HepG2 (cell line): ENCODE measurements around the gene SPTBN4. TPM values are rescaled to one million over a fixed set of nuclear protein-coding genes. Genes with fewer than 3 reads are reported as not detected.

Experiments
- ATAC-seq: fragments of 200-7000 bp; cut with Tn5 transposase; 3 replicates; pipeline ENCODE4 v1.9.1; 2020; ENCODE audit warnings: mild to moderate bottlenecking, moderate library complexity
- BruUV-seq: library from RNA; stranded (reverse); fragments of 400-500 nt; replicated peaks from 2 replicates; lab custom pipeline; 2021; lab: Mats Ljungman, UMichigan
- CTCF ChIA-PET: fragments of 300-600 bp; formaldehyde crosslinking; extraction: SDS; loops from one replicate; lab custom pipeline; 2021; ENCODE audit warnings: low total read pairs, inconsistent platforms, low intra/inter-chr PET ratio; lab: Yijun Ruan, JAX
- POLR2A ChIA-PET: fragments of 350-600 bp; sonication (Branson Sonifier 250); formaldehyde crosslinking; loops from one replicate; lab custom pipeline; 2020; ENCODE audit warnings: antibody characterized with exemption, inconsistent platforms; lab: Yijun Ruan, JAX
- DNase-seq: peaks from one replicate; pipeline ENCODE4 v3.0.0-alpha.2; 2015; ENCODE audit warnings: low spot score
- FAIRE-seq: peaks from 3 replicates; lab custom pipeline; 2011; peaks lifted over from hg19 to GRCh38; lab: Jason Lieb, UNC
- H2AFZ ChIP-seq: one replicate; pipeline ENCODE4 v1.6.1; 2011; ENCODE audit warnings: low read length, inconsistent platforms
- H3K27ac ChIP-seq: fragments of 300-600 bp; 3 replicates; pipeline ENCODE4 v1.8.0; 2011; ENCODE audit warnings: mixed run types, mild to moderate bottlenecking, mixed read lengths, low read length, inconsistent platforms; ENCODE audit not compliant: insufficient read depth; ENCODE audit errors: extremely low read length
- H3K27me3 ChIP-seq, 2 experiments: fragments of 200-600 bp in 1 of 2; 2 replicates in 1 of 2; 3 replicates in 1 of 2; pipeline versions ENCODE4 v1.6.0 to v1.8.0; 2011; ENCODE audit warnings: low read length in 2 of 2, mild to moderate bottlenecking in 2 of 2, moderate library complexity in 2 of 2, inconsistent platforms in 1 of 2; ENCODE audit not compliant: insufficient read depth in 2 of 2, control insufficient read depth in 1 of 2
- H3K36me3 ChIP-seq, 2 experiments: fragments of 200-600 bp in 1 of 2; replicated peaks in 1 of 2; 2 replicates in 1 of 2; 3 replicates in 1 of 2; pipeline versions ENCODE4 v1.5.1 to v1.8.0; 2011; ENCODE audit warnings: low read length in 2 of 2, inconsistent platforms in 1 of 2; ENCODE audit not compliant: insufficient read depth in 2 of 2, control insufficient read depth in 1 of 2
- H3K4me1 ChIP-seq: 2 replicates; pipeline ENCODE4 v1.5.1; 2012; ENCODE audit warnings: low read length, inconsistent platforms; ENCODE audit not compliant: insufficient read depth
- H3K4me2 ChIP-seq: 2 replicates; pipeline ENCODE4 v1.6.0; 2011; ENCODE audit warnings: low read depth, low read length, inconsistent platforms
- H3K4me3 ChIP-seq, 3 experiments: fragments of 200-600 bp in 1 of 3; sonication (generic), shearing (Covaris generic) in 1 of 3; replicated peaks in 1 of 3; 2 replicates each; pipeline ENCODE4 v1.5.1; 2011 to 2016; ENCODE audit warnings: low read length in 3 of 3, inconsistent platforms in 2 of 3, low read depth in 2 of 3, mild to moderate bottlenecking in 2 of 3, control low read depth in 1 of 3, mixed read lengths in 1 of 3; ENCODE audit not compliant: insufficient read depth in 1 of 3
- H3K79me2 ChIP-seq: one replicate; pipeline ENCODE4 v1.6.1; 2011; ENCODE audit warnings: low read length, inconsistent platforms; ENCODE audit not compliant: insufficient read depth
- H3K9ac ChIP-seq: 2 replicates; pipeline ENCODE4 v1.6.0; 2011; ENCODE audit warnings: mild to moderate bottlenecking, low read depth, low read length, inconsistent platforms; ENCODE audit not compliant: insufficient read depth
- H3K9me3 ChIP-seq: 2 replicates; pipeline ENCODE4 v1.5.1; 2012; ENCODE audit warnings: mild to moderate bottlenecking, low read length
- H4K20me1 ChIP-seq: 2 replicates; pipeline ENCODE4 v1.6.0; 2011; ENCODE audit warnings: inconsistent platforms, mild to moderate bottlenecking, low read length, moderate library complexity; ENCODE audit not compliant: insufficient read depth
- CCAR2 ChIP-seq: fragments of 200-400 bp; formaldehyde crosslinking; optimal IDR thresholded peaks from 2 replicates; pipeline ENCODE3; 2018; ENCODE audit warnings: low read depth, mild to moderate bottlenecking, low read length, moderate library complexity
- MIER2 ChIP-seq: IDR thresholded peaks from 2 replicates; pipeline ENCODE4 v1.6.1; 2016; ENCODE audit warnings: missing biosample characterization, missing genetic modification reagents
- NFATC3 ChIP-seq: sonication (generic); formaldehyde crosslinking; IDR thresholded peaks from 2 replicates; pipeline ENCODE4 v1.5.1; 2020; ENCODE audit warnings: mild to moderate bottlenecking, missing genetic modification reagents
- NFE2 ChIP-seq: sonication (generic); formaldehyde crosslinking; IDR thresholded peaks from 2 replicates; pipeline ENCODE4 v1.4.0; 2020; ENCODE audit warnings: missing genetic modification reagents
- REPIN1 ChIP-seq: sonication (generic); formaldehyde crosslinking; IDR thresholded peaks from 2 replicates; pipeline ENCODE4 v1.8.0; 2022; ENCODE audit warnings: missing genetic modification reagents, low read depth, mild to moderate bottlenecking, borderline replicate concordance
- ZFYVE20 ChIP-seq: sonication (generic); formaldehyde crosslinking; IDR thresholded peaks from 2 replicates; pipeline ENCODE4 v1.8.0; 2023; ENCODE audit warnings: low read depth, mild to moderate bottlenecking, moderate library complexity, missing genetic modification reagents, borderline replicate concordance
- ZNF296 ChIP-seq: sonication (generic); formaldehyde crosslinking; conservative IDR thresholded peaks from 2 replicates; pipeline ENCODE4 v1.5.0; 2020; ENCODE audit warnings: mild to moderate bottlenecking, missing genetic modification reagents
- ZNF547 ChIP-seq: sonication (generic); formaldehyde crosslinking; IDR thresholded peaks from 2 replicates; pipeline ENCODE4 v1.5.1; 2020; ENCODE audit warnings: mild to moderate bottlenecking, missing genetic modification reagents
- ZNF569 ChIP-seq: sonication (generic); formaldehyde crosslinking; IDR thresholded peaks from 2 replicates; pipeline ENCODE4 v1.5.0; 2020; ENCODE audit warnings: mild to moderate bottlenecking, missing genetic modification reagents, moderate library complexity, borderline replicate concordance
- ZNF674 ChIP-seq: sonication (generic); formaldehyde crosslinking; IDR thresholded peaks from 2 replicates; pipeline ENCODE4 v1.5.0; 2020; ENCODE audit warnings: low read depth, mild to moderate bottlenecking, missing genetic modification reagents
- WGBS: methylation state at CpG from one replicate; pipeline ENCODE4 v1.1.6; 2017; ENCODE audit warnings: low lambda C conversion rate; 5-methylcytosine and 5-hydroxymethylcytosine counted together
- in situ Hi-C: cut with HindIII; loops from 2 replicates; pipeline ENCODE4 v1.10.0; 2017; ENCODE audit warnings: low pct_unique_long_range_greater_than_20kb; ENCODE audit not compliant: extremely low pct_ligation_motif_present
- intact Hi-C: fragments of 100-400 bp; cut with micrococcal nuclease; formaldehyde crosslinking; loops from one replicate; pipeline ENCODE4 v1.10.0; 2022; ENCODE audit not compliant: unreplicated experiment
- polyA plus RNA-seq, 8 experiments: library from polyadenylated mRNA; depleted of rRNA in 3 of 8; stranded (reverse) in 7 of 8; unstranded in 1 of 8; fragments of >200 nt; fragmentation: Illumina TruSeq in 4 of 8; extraction: Trizol in 4 of 8; gene quantifications; 2 replicates each; pipeline versions ENCODE4 v1.2.1 to v1.2.3, GENCODE V29; 2011 to 2016; ENCODE audit warnings: low read depth in 4 of 8, missing spikeins in 1 of 8, mixed read lengths in 1 of 8; ENCODE audit not compliant: insufficient read depth in 1 of 8
- total RNA-seq, 5 experiments: library from RNA; depleted of rRNA; stranded (reverse); fragments of >200 nt; fragmentation: Illumina TruSeq; extraction: Trizol; gene quantifications; 2 replicates each; pipeline ENCODE4 v1.2.3, GENCODE V29; 2016; ENCODE audit warnings: low read depth in 1 of 5
- TF ChIP-seq, protein P1 (sequence below): sonication (generic); formaldehyde crosslinking; IDR thresholded peaks from 2 replicates; pipeline ENCODE4 v1.4.0; 2020; ENCODE audit warnings: mild to moderate bottlenecking, missing genetic modification reagents
- TF ChIP-seq, protein P2 (sequence below): IDR thresholded peaks from 2 replicates; pipeline ENCODE4 v1.6.1; 2018; ENCODE audit warnings: missing genetic modification reagents
- TF ChIP-seq, protein P3 (sequence below): IDR thresholded peaks from 2 replicates; pipeline ENCODE4 v1.6.1; 2016
- TF ChIP-seq, protein P4 (sequence below): sonication (generic); formaldehyde crosslinking; IDR thresholded peaks from 2 replicates; pipeline ENCODE4 v1.4.0; 2020; ENCODE audit warnings: mild to moderate bottlenecking, missing genetic modification reagents
- TF ChIP-seq, protein P5 (sequence below): sonication (generic); formaldehyde crosslinking; IDR thresholded peaks from 2 replicates; pipeline ENCODE4 v1.4.0; 2020; ENCODE audit warnings: missing genetic modification reagents, mild to moderate bottlenecking, borderline replicate concordance

SPTBN4 gene
- total and polyA plus RNA-seq, 2 of the 13 experiments (the other 11 are each of a cell fraction or from before 2014, with no cell fraction given): 0.11 TPM

DNA sequence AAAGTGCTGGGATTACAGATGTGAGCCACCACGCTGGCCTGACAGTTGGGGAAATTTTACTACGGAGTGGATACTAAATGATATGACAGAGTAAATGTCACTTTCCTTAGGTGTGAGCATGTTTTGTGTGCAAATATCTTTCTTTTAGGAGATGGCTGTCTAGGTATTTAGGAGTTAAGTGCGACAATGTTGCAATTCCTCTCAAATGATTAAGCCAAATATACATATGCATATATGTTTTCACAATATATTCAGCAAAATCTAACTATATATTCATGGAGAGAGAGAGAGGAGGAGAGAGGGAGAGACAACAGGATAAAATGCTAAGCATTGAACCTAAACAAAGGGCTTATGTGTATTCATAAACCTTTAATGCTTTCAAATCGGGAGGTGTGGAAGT, 17.3 kb upstream of the SPTBN4 start:
- H4K20me1 ChIP-seq: no peaks in the 10 kb centered on the region
- no peak for FAIRE-seq
- in situ Hi-C loops (no loop called here), intact Hi-C loops (no loop called here)
- ATAC-seq: no peak
- no peak overlapping the region for H3K4me2 ChIP-seq
- no peaks in the 10 kb centered on the region for H3K79me2 ChIP-seq
- ChIA-PET CTCF (no interaction called here), POLR2A (no interaction called here)
- no peak overlapping the region for H2AFZ ChIP-seq
- BruUV-seq: no TSS peak
- no peak for DNase-seq
- no peaks in the 10 kb centered on the region for H3K27me3 ChIP-seq
- no peaks in the 10 kb centered on the region for H3K9me3 ChIP-seq
- no peak overlapping the region for H3K27ac ChIP-seq
- H3K4me1 ChIP-seq: peaks cover 19% of the 10 kb centered on the region
- H3K36me3 ChIP-seq: peaks cover 2 to 3% of the 10 kb centered on the region in 2 experiments; a peak in 1 of 5 replicates
- H3K9ac ChIP-seq: no peak overlapping the region
- 93% methylated on average over 4 of the region's 4 CpGs for WGBS
- no peak overlapping the region for H3K4me3 ChIP-seq
- TF ChIP-seq, protein P1, sequence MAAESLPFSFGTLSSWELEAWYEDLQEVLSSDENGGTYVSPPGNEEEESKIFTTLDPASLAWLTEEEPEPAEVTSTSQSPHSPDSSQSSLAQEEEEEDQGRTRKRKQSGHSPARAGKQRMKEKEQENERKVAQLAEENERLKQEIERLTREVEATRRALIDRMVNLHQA (CRISPR knock-in tag): no peak
- TF ChIP-seq MIER2 (no peak), REPIN1 (CRISPR knock-in tag) (no peak), ZNF674 (CRISPR knock-in tag) (no peak), ZNF547 (CRISPR knock-in tag) (no peak), NFE2 (no peak), ZNF569 (CRISPR knock-in tag) (no peak), ZNF296 (no peak), NFATC3 (CRISPR knock-in tag) (no peak), ZFYVE20 (CRISPR knock-in tag) (no peak), CCAR2 (no peak)
- TF ChIP-seq, protein P2, sequence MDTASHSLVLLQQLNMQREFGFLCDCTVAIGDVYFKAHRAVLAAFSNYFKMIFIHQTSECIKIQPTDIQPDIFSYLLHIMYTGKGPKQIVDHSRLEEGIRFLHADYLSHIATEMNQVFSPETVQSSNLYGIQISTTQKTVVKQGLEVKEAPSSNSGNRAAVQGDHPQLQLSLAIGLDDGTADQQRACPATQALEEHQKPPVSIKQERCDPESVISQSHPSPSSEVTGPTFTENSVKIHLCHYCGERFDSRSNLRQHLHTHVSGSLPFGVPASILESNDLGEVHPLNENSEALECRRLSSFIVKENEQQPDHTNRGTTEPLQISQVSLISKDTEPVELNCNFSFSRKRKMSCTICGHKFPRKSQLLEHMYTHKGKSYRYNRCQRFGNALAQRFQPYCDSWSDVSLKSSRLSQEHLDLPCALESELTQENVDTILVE (CRISPR knock-in tag): no peak
- TF ChIP-seq, protein P3, sequence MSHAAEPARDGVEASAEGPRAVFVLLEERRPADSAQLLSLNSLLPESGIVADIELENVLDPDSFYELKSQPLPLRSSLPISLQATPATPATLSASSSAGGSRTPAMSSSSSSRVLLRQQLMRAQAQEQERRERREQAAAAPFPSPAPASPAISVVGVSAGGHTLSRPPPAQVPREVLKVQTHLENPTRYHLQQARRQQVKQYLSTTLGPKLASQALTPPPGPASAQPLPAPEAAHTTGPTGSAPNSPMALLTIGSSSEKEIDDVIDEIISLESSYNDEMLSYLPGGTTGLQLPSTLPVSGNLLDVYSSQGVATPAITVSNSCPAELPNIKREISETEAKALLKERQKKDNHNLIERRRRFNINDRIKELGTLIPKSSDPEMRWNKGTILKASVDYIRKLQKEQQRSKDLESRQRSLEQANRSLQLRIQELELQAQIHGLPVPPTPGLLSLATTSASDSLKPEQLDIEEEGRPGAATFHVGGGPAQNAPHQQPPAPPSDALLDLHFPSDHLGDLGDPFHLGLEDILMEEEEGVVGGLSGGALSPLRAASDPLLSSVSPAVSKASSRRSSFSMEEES: no peak
- TF ChIP-seq, protein P4, sequence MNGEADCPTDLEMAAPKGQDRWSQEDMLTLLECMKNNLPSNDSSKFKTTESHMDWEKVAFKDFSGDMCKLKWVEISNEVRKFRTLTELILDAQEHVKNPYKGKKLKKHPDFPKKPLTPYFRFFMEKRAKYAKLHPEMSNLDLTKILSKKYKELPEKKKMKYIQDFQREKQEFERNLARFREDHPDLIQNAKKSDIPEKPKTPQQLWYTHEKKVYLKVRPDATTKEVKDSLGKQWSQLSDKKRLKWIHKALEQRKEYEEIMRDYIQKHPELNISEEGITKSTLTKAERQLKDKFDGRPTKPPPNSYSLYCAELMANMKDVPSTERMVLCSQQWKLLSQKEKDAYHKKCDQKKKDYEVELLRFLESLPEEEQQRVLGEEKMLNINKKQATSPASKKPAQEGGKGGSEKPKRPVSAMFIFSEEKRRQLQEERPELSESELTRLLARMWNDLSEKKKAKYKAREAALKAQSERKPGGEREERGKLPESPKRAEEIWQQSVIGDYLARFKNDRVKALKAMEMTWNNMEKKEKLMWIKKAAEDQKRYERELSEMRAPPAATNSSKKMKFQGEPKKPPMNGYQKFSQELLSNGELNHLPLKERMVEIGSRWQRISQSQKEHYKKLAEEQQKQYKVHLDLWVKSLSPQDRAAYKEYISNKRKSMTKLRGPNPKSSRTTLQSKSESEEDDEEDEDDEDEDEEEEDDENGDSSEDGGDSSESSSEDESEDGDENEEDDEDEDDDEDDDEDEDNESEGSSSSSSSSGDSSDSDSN (CRISPR knock-in tag): no peak
- TF ChIP-seq, protein P5, sequence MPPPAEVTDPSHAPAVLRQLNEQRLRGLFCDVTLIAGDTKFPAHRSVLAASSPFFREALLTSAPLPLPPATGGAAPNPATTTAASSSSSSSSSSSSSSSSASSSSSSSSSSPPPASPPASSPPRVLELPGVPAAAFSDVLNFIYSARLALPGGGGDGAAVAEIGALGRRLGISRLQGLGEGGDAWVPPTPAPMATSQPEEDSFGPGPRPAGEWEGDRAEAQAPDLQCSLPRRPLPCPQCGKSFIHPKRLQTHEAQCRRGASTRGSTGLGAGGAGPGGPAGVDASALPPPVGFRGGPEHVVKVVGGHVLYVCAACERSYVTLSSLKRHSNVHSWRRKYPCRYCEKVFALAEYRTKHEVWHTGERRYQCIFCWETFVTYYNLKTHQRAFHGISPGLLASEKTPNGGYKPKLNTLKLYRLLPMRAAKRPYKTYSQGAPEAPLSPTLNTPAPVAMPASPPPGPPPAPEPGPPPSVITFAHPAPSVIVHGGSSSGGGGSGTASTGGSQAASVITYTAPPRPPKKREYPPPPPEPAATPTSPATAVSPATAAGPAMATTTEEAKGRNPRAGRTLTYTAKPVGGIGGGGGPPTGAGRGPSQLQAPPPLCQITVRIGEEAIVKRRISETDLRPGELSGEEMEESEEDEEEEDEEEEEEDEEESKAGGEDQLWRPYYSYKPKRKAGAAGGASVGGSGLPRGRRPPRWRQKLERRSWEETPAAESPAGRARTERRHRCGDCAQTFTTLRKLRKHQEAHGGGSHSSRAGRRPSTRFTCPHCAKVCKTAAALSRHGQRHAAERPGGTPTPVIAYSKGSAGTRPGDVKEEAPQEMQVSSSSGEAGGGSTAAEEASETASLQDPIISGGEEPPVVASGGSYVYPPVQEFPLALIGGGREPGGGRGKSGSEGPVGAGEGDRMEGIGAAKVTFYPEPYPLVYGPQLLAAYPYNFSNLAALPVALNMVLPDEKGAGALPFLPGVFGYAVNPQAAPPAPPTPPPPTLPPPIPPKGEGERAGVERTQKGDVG (CRISPR knock-in tag): no peak
